Skeletal muscle cell (primary cell): Measurements from ENCODE around the gene ACAP3.
A peak's percentile ranks its signal among the peaks of the same experiment; 100 is the strongest.

ENCODE experiments used
- DNase-seq: peaks from one replicate; pipeline ENCODE4 v3.0.0-alpha.2; 2010; ENCODE audit warnings: low read depth
- H3K4me3 ChIP-seq: 2 replicates; pipeline ENCODE4 v1.5.1; 2011; ENCODE audit warnings: low read depth, mild to moderate bottlenecking, control low read depth, low read length, moderate library complexity

ACAP3 gene

GRCh38 chr1:1331068-1331965, 23.6 kb upstream of the ACAP3 start, which contains the start of gene TAS1R3:
TSS of gene TAS1R3 (plus strand) at chr1:1331280. CDS start at chr1:1331346, 66 bp downstream.
- DNase-seq: no peak
- H3K4me3 ChIP-seq: no peak within 1 kb of the TSS

- no peak overlapping the region for H3K4me3 ChIP-seq
- no peak for DNase-seq
Observed at GRCh38 chr1:1330366-1331067, 22.8 kb upstream of the ACAP3 start.

- DNase-seq: no peak
- no peak overlapping the region for H3K4me3 ChIP-seq
Observed at GRCh38 chr1:1329304-1330210, 21.8 kb upstream of the ACAP3 start.

GRCh38 chr1:1328254-1328653, 20.5 kb upstream of the ACAP3 start:
- no peak overlapping the region for H3K4me3 ChIP-seq
- no peak for DNase-seq

GRCh38 chr1:1327291-1327690, 19.6 kb upstream of the ACAP3 start:
- no peak overlapping the region for H3K4me3 ChIP-seq
- DNase-seq: no peak

- H3K4me3 ChIP-seq: no peak overlapping the region
Observed at GRCh38 chr1:1326075-1326605, 18.4 kb upstream of the ACAP3 start.

GRCh38 chr1:1325288-1326074, 17.8 kb upstream of the ACAP3 start:
- no peak for DNase-seq
- peak overlapping the region; percentile 94 for H3K4me3 ChIP-seq

More at GRCh38 chr1:1326075-1326605, 18.4 kb upstream of the ACAP3 start:
- DNase-seq: no peak

- peak; percentile 46 for DNase-seq
- peak within 1 kb of the TSS; percentile 94 for H3K4me3 ChIP-seq
Observed at GRCh38 chr1:1324524-1325287, 17.0 kb upstream of the ACAP3 start, which contains the start of the genes CPTP and INTS11. TSS of gene CPTP (plus strand) at chr1:1324802. CDS start at chr1:1326911, 2,109 bp downstream. TSS of gene INTS11 (minus strand) at chr1:1324660. CDS start at chr1:1324608, 52 bp downstream.

GRCh38 chr1:1324084-1324523, 16.4 kb upstream of the ACAP3 start:
- peak overlapping the region; percentile 94 for H3K4me3 ChIP-seq
- DNase-seq: no peak

- H3K4me3 ChIP-seq: no peak overlapping the region
- no peak for DNase-seq
Observed at GRCh38 chr1:1322952-1323351, 15.2 kb upstream of the ACAP3 start.

GRCh38 chr1:1322418-1322817, 14.7 kb upstream of the ACAP3 start:
- no peak overlapping the region for H3K4me3 ChIP-seq
- DNase-seq: no peak

GRCh38 chr1:1321477-1321876, 13.7 kb upstream of the ACAP3 start:
- no peak overlapping the region for H3K4me3 ChIP-seq
- no peak for DNase-seq

GRCh38 chr1:1320666-1321448, 13.1 kb upstream of the ACAP3 start:
- DNase-seq: no peak
- H3K4me3 ChIP-seq: no peak overlapping the region

- H3K4me3 ChIP-seq: no peak overlapping the region
- no peak for DNase-seq
Observed at GRCh38 chr1:1319646-1319941, 11.9 kb upstream of the ACAP3 start.

GRCh38 chr1:1318777-1319645, 11.3 kb upstream of the ACAP3 start:
- no peak for DNase-seq
- no peak overlapping the region for H3K4me3 ChIP-seq

- peak; percentile 75 for DNase-seq
- no peak overlapping the region for H3K4me3 ChIP-seq
Observed at GRCh38 chr1:1318131-1318652, 10.5 kb upstream of the ACAP3 start.
